ENCODE data around the gene PIM3.

PIM3 gene

DNA sequence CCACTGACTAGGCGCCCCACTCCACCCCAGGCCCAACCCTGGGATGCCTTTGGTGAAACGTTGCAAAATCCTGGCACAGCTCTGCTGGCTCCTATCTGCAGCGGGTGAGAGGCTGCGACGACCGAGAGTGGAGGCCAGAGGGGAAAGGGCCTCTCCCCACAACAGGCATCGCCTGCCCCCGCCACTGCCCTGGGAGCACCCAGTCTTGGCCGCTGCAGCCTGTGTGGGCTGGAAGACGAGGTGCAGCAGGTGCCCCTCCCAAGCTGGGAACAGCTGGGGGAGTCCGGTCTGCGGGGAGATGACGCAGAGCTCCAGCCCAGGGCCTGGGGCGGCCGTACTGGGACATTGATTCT is 4.2 kb upstream of the PIM3 start:
- DNase-seq (ENCODE audit: low read depth), result no peak

- no peak for DNase-seq (ENCODE audit: low read depth)
Measured at GRCh38 chr22:49956914-49957825, 3.4 kb upstream of the PIM3 start.

GRCh38 chr22:49957826-49958365 is 2.7 kb upstream of the PIM3 start:
- DNase-seq (ENCODE audit: low read depth), result no peak

GRCh38 chr22:49958366-49958921 is 2.1 kb upstream of the PIM3 start:
- DNase-seq (ENCODE audit: low read depth), result no peak

GRCh38 chr22:49958931-49959781 is 1.4 kb upstream of the PIM3 start:
- no peak for DNase-seq (ENCODE audit: low read depth)

- DNase-seq (ENCODE audit: low read depth), result no peak
Measured at GRCh38 chr22:49959782-49960158, 802 bp upstream of the PIM3 start.

GRCh38 chr22:49961005-49961600 is 531 bp downstream of the PIM3 start:
- no peak for DNase-seq (ENCODE audit: low read depth)

DNA sequence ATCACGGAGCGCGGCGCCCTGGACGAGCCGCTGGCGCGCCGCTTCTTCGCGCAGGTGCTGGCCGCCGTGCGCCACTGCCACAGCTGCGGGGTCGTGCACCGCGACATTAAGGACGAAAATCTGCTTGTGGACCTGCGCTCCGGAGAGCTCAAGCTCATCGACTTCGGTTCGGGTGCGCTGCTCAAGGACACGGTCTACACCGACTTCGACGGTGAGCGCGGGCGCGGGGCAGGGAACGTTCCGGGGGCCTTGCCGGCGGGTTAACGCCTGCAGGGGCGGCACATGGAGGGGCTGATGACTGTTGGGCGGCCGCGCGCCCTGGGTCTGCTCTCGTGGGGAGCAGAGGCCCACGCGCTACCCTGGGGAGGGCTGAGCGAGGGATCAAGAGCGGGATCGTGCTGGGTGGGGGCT is 1.0 kb downstream of the PIM3 start:
- no peak for DNase-seq (ENCODE audit: low read depth)

DNA sequence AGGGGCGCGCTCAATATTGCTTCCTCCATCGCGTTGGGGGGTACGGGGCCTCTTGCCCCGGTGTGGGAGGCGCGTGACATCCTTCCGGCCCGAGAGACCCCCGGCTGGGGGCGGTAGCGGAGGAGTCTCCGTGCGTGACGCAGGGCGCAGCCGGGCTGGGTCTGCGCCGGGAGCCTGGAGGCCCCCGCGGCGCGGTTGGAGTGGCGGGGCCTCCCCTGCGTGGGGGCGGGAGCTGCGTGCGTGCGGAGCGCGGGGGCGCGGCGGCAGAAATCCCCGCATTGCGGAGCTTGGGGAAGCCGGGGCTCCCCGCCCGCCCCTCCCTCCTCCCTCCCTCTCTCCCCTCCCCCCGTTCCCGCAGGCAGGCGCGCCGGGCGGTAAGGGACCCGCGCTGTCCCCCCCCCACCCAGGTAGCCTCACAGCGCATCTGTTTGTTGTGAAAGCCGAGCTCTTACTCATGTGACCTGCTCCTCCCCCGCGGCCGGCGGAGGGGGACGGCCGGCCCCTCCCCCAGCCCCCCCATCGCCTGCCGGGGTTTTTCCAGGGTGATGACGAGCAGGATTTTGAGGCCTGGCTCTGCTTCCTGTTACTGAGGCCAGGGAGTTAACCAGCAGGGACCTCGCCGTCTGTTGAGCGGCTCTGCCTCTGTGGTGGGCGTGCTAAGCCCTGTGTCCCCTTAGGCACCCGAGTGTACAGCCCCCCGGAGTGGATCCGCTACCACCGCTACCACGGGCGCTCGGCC is 1.6 kb downstream of the PIM3 start:
- DNase-seq (ENCODE audit: low read depth), result peak; percentile 60

DNA sequence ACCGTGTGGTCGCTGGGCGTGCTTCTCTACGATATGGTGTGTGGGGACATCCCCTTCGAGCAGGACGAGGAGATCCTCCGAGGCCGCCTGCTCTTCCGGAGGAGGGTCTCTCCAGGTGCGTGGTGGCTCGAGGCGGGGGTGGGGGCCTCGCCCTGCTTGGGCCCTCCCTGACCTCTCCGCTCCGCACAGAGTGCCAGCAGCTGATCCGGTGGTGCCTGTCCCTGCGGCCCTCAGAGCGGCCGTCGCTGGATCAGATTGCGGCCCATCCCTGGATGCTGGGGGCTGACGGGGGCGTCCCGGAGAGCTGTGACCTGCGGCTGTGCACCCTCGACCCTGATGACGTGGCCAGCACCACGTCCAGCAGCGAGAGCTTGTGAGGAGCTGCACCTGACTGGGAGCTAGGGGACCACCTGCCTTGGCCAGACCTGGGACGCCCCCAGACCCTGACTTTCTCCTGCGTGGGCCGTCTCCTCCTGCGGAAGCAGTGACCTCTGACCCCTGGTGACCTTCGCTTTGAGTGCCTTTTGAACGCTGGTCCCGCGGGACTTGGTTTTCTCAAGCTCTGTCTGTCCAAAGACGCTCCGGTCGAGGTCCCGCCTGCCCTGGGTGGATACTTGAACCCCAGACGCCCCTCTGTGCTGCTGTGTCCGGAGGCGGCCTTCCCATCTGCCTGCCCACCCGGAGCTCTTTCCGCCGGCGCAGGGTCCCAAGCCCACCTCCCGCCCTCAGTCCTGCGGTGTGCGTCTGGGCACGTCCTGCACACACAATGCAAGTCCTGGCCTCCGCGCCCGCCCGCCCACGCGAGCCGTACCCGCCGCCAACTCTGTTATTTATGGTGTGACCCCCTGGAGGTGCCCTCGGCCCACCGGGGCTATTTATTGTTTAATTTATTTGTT is 2.4 kb downstream of the PIM3 start:
- no peak for DNase-seq (ENCODE audit: low read depth)

DNA sequence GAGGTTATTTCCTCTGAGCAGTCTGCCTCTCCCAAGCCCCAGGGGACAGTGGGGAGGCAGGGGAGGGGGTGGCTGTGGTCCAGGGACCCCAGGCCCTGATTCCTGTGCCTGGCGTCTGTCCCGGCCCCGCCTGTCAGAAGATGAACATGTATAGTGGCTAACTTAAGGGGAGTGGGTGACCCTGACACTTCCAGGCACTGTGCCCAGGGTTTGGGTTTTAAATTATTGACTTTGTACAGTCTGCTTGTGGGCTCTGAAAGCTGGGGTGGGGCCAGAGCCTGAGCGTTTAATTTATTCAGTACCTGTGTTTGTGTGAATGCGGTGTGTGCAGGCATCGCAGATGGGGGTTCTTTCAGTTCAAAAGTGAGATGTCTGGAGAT is 3.1 kb downstream of the PIM3 start:
- no peak for DNase-seq (ENCODE audit: low read depth)

- no peak for DNase-seq (ENCODE audit: low read depth)
Measured at GRCh38 chr22:49964136-49965090, 3.8 kb downstream of the PIM3 start.

DNA sequence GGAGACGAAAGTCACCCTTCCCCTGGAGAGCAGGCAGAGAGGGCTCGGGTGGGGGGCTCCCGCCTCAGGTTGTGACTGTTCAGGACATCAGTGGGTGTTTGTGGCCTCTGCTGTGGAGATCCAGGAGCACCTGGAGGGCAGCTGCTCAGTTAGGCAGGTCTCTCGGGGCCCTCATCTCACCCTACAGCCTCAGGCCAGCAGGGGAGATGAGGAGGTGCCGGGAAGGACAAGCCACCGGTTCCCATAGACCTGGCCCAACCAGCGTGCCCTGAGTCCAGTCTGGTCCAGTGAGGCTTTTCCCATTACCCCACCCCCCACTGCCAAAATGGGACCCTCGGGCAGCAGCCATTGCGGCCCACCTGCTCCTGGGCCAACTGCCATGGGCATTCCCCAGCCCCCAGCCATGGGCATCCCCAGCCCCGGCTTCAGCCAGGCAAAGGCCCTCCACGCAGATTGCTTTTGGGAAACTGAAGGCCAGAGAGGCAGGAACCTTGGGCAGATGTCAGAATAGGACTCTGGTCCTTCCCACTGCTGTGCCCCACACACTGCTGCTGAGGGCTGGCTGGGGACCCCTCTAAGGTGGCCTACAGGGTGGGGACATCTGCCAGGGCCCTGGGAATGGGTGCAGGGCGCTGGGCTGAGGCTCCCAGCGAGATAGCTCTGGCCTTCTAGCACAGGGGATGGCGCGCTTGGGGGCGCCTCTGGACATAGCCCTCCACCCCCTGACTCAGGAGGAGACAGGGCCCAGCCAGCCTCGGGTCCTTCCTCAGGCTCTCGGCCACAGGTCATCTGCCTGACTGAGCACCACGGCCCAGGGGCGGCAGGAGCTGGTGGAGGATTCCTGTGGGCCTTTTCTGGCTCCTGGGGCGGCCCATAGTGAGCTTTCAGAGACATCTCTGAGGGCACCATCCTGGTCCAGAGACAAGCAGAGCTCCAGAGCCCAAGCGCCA is 4.8 kb downstream of the PIM3 start:
- no peak for DNase-seq (ENCODE audit: low read depth)

DNA sequence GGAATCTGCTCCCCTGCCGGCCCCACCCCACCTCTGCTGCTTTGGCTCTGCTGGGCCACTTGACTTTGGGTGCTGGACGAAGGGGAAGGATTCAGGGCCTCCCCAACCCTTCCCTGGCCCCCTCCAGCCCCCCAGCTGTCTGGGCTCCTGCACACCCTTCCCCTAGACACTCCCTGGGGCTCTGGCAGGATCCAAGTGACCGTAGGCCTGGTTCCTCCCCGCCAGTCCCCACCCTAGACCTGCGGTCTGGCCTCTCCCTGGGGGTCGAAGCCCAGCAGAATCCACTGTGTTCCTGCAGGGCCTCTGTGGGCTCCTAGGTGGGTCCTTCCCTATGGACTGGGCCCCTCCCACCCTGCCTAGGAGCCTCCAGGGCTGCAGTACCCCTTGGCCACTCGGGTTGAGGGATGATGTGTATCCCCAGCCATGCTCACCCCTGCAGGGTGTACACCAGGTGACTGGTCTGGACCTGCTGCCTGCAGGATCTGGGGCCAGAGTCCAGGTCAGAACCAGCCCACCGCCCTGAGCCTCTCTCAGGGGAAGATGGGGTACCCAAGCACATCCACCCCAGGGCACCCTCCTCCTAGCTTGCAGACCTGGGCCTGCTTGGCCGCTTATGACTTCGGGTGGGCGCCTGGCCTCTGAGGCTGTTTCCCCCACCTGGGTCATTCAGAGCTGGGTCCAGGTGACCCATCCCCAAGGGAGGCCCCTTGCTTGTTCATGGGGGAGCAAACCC is 5.6 kb downstream of the PIM3 start:
- no peak for DNase-seq (ENCODE audit: low read depth)

- DNase-seq (ENCODE audit: low read depth), result no peak
Measured at GRCh38 chr22:49966774-49967705, 6.5 kb downstream of the PIM3 start.

- DNase-seq (ENCODE audit: low read depth), result no peak
Measured at GRCh38 chr22:49967706-49968208, 7.2 kb downstream of the PIM3 start.
